ENCODE measurements around the gene CDK5RAP3. TPM values are rescaled to one million over a fixed set of nuclear protein-coding genes. Genes with fewer than 3 reads are reported as not detected.

Gene CDK5RAP3
- total RNA-seq, 1 donor from 2014 or later = 52.3 TPM

GRCh38 chr17:47966079-47966519 is 4.8 kb upstream of the CDK5RAP3 start:
- Histone ChIP-seq H3K27ac (no peak overlapping the region), H3K36me3 (no peaks in the 10 kb centered on the region), H3K4me3 (no peak overlapping the region), H3K9me3 (no peaks in the 10 kb centered on the region), H3K4me1 (peaks cover 0 to 5% of the 10 kb centered on the region in 2 donors), H3K27me3 (no peaks in the 10 kb centered on the region)
- intact Hi-C loops (cut with DNase I) = no loop called here
- TF ChIP-seq CTCF (IDR thresholded peaks at IDR 0.05) = no peak
- DNase-seq (ENCODE audit: low spot score in 2 of 2) = no peak

- Histone ChIP-seq H3K36me3 (no peaks in the 10 kb centered on the region), H3K27me3 (no peaks in the 10 kb centered on the region), H3K4me1 (peaks cover 3 to 15% of the 10 kb centered on the region in 2 donors), H3K9me3 (no peaks in the 10 kb centered on the region), H3K27ac (no peak overlapping the region), H3K4me3 (no peak overlapping the region)
- intact Hi-C loops (cut with DNase I) = no loop called here
- TF ChIP-seq CTCF (IDR thresholded peaks at IDR 0.05) = no peak
- DNase-seq (ENCODE audit: low spot score in 2 of 2) = no peak
These were observed 3.2 kb upstream of the CDK5RAP3 start for GRCh38 chr17:47967607-47968252.

- intact Hi-C loops (cut with DNase I) = no loop called here
- Histone ChIP-seq H3K9me3 (no peaks in the 10 kb centered on the region), H3K4me1 (peaks cover 3 to 15% of the 10 kb centered on the region in 2 donors), H3K27me3 (no peaks in the 10 kb centered on the region), H3K27ac (no peak overlapping the region), H3K4me3 (no peak overlapping the region), H3K36me3 (peaks cover 0 to 6% of the 10 kb centered on the region in 2 donors)
- TF ChIP-seq CTCF (IDR thresholded peaks at IDR 0.05) = no peak
- no peak for DNase-seq (ENCODE audit: low spot score in 2 of 2)
These were observed 2.1 kb upstream of the CDK5RAP3 start for GRCh38 chr17:47968836-47969235.

- no peaks in the 10 kb centered on the region for H3K9me3 ChIP-seq
- intact Hi-C loops (cut with DNase I) = loop anchor here (1.0 to 5.0 kb wide), 8 partner anchors 21 to 922 kb away; partner anchors contain the start of genes ATP5MC1, NFE2L1, PNPO and SCRN2
- H3K36me3 ChIP-seq = peaks cover 10 to 18% of the 10 kb centered on the region in 2 donors
- DNase-seq (ENCODE audit: low spot score in 2 of 2) = no peak
- peak overlapping the region; percentile 40 to 58 for H3K4me3 ChIP-seq
- no peak overlapping the region for H3K27ac ChIP-seq
- no peak for TF ChIP-seq CTCF (IDR thresholded peaks at IDR 0.05)
- peaks cover 3 to 15% of the 10 kb centered on the region in 2 donors for H3K4me1 ChIP-seq
- no peaks in the 10 kb centered on the region for H3K27me3 ChIP-seq
These were observed 786 bp upstream of the CDK5RAP3 start for GRCh38 chr17:47969930-47970724.

GRCh38 chr17:47973541-47973940 is 2.6 kb downstream of the CDK5RAP3 start:
- Histone ChIP-seq H3K27ac (no peak overlapping the region), H3K36me3 (peaks cover 40 to 53% of the 10 kb centered on the region in 2 donors), H3K27me3 (no peaks in the 10 kb centered on the region), H3K4me1 (peaks cover 3 to 15% of the 10 kb centered on the region in 2 donors), H3K9me3 (no peaks in the 10 kb centered on the region), H3K4me3 (no peak overlapping the region)
- DNase-seq (ENCODE audit: low spot score in 2 of 2) = no peak
- intact Hi-C loops (cut with DNase I) = loop anchor here (5.0 kb wide), 1 partner anchor 919 kb away; the partner anchor contains the start of gene ATP5MC1
- no peak for TF ChIP-seq CTCF (IDR thresholded peaks at IDR 0.05)

Data from ascending aorta (tissue), 2 donors.